ENCODE data around the gene MAGED4. TPM values are rescaled to one million over a fixed set of nuclear protein-coding genes. Genes with fewer than 3 reads are reported as not detected.
"Not testable (repeated sequence)": the region's sequence is repeated elsewhere in the genome, so short reads cannot be mapped to it uniquely, and the experiment has no call there.

MAGED4 gene
- polyA plus RNA-seq, 1 donor from 2014 or later: 389 TPM

DNA sequence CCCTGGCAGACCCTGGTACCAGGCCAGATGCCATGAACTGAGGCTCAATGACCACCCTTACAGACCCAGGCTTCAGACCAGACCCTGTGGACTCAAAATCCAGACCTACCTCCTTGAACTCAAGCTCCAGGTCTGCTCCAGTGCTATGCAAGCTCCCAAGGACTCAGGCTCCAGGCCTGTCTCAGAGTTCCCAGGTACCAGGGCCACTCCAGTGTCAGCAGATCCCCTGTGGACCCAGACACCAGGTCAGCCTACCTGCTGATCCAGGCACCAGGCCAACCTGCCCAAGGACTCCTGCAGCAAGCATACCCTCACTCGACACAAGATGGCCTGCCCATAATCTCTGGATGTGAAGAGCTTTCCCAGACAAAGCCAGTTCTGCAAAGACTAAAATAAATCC is 44.7 kb upstream of the MAGED4 start:
- no peak overlapping the region for H3K27ac ChIP-seq (ENCODE audit: low read length)
- no peaks in the 10 kb centered on the region for H3K27me3 ChIP-seq (ENCODE audit: insufficient read depth, low read depth, low read length)
- no peak overlapping the region for H3K4me2 ChIP-seq (ENCODE audit: low read length)
- no peaks in the 10 kb centered on the region for H4K20me1 ChIP-seq (ENCODE audit: insufficient read depth)
- no peaks in the 10 kb centered on the region for H3K79me2 ChIP-seq (replicated peaks; ENCODE audit: insufficient read depth, low read length)
- no peak overlapping the region for H3K9ac ChIP-seq (ENCODE audit: low read length)
- H3K36me3 ChIP-seq (ENCODE audit: insufficient read depth, low read length): no peaks in the 10 kb centered on the region
- no peak overlapping the region for H2AFZ ChIP-seq (ENCODE audit: low read depth, low read length)
- no peaks in the 10 kb centered on the region for H3K9me3 ChIP-seq (ENCODE audit: low read length)
- no peaks in the 10 kb centered on the region for H3F3A ChIP-seq (ENCODE audit: insufficient read depth, low read length, poor library complexity, severe bottlenecking)
- no peaks in the 10 kb centered on the region for H3K9me2 ChIP-seq (ENCODE audit: insufficient read depth, low read length)
- no peak overlapping the region for H3K4me3 ChIP-seq (ENCODE audit: low read length)
- TF ChIP-seq CTCF (IDR thresholded peaks at IDR 0.05; ENCODE audit: poor library complexity, severe bottlenecking): no peak
- TF ChIP-seq EZH2 (IDR thresholded peaks at IDR 0.05; ENCODE audit: borderline replicate concordance, insufficient read depth, low read length, poor library complexity, severe bottlenecking): no peak
- no peak for TF ChIP-seq POLR2AphosphoS5 (IDR thresholded peaks at IDR 0.05)

DNA sequence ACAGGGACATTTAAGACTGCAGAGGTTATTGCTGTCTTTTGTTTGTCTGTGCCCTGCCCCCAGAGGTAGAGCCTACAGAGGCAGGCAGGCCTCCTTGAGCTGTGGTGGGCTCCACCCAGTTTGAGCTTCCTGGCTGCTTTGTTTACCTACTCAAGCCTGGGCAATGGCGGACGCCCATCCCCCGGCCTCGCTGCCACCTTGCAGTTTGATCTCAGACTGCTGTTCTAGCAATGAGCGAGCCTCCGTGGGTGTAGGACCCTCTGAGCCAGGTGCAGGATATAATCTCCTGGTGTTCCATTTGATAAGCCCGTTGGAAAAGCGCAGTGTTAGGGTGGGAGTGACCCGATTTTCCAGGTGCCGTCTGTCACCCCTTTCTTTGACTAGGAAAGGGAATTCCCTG is 34.0 kb upstream of the MAGED4 start:
- not testable (repeated sequence) for H3K9me3 ChIP-seq (ENCODE audit: low read length); H3K4me2 ChIP-seq (ENCODE audit: low read length); H3K27ac ChIP-seq (ENCODE audit: low read length)

GRCh38 chrX:52160140-52160539 is 24.5 kb upstream of the MAGED4 start:
- not testable (repeated sequence) for H3K9me2 ChIP-seq (ENCODE audit: insufficient read depth, low read length); H4K20me1 ChIP-seq (ENCODE audit: insufficient read depth); H3F3A ChIP-seq (ENCODE audit: insufficient read depth, low read length, poor library complexity, severe bottlenecking); H3K9ac ChIP-seq (ENCODE audit: low read length); H3K79me2 ChIP-seq (replicated peaks; ENCODE audit: insufficient read depth, low read length); H3K27me3 ChIP-seq (ENCODE audit: insufficient read depth, low read depth, low read length); H2AFZ ChIP-seq (ENCODE audit: low read depth, low read length); H3K4me3 ChIP-seq (ENCODE audit: low read length); H3K4me2 ChIP-seq (ENCODE audit: low read length); H3K27ac ChIP-seq (ENCODE audit: low read length); H3K36me3 ChIP-seq (ENCODE audit: insufficient read depth, low read length); H3K9me3 ChIP-seq (ENCODE audit: low read length)

More for the DNA sequence above, 34.0 kb upstream of the MAGED4 start:
- H2AFZ ChIP-seq (ENCODE audit: low read depth, low read length); H3K9ac ChIP-seq (ENCODE audit: low read length); H3F3A ChIP-seq (ENCODE audit: insufficient read depth, low read length, poor library complexity, severe bottlenecking); H3K79me2 ChIP-seq (replicated peaks; ENCODE audit: insufficient read depth, low read length); H3K27me3 ChIP-seq (ENCODE audit: insufficient read depth, low read depth, low read length); H3K36me3 ChIP-seq (ENCODE audit: insufficient read depth, low read length); H3K4me3 ChIP-seq (ENCODE audit: low read length); H4K20me1 ChIP-seq (ENCODE audit: insufficient read depth); H3K9me2 ChIP-seq (ENCODE audit: insufficient read depth, low read length): not testable (repeated sequence)

- H3K9me2 ChIP-seq (ENCODE audit: insufficient read depth, low read length): no peaks in the 10 kb centered on the region
- no peak overlapping the region for H3K9ac ChIP-seq (ENCODE audit: low read length)
- H3K27me3 ChIP-seq (ENCODE audit: insufficient read depth, low read depth, low read length): no peaks in the 10 kb centered on the region
- H3K4me3 ChIP-seq (ENCODE audit: low read length): no peak overlapping the region
- TF ChIP-seq RAD21 (conservative IDR thresholded peaks at IDR 0.05) (no peak), POLR2AphosphoS5 (IDR thresholded peaks at IDR 0.05) (no peak), TAF1 (IDR thresholded peaks at IDR 0.05; ENCODE audit: low read depth) (no peak), SMC3 (conservative IDR thresholded peaks at IDR 0.05; ENCODE audit: poor library complexity) (no peak), REST (IDR thresholded peaks at IDR 0.05; ENCODE audit: borderline replicate concordance) (no peak), EZH2 (IDR thresholded peaks at IDR 0.05; ENCODE audit: borderline replicate concordance, insufficient read depth, low read length, poor library complexity, severe bottlenecking) (no peak), EP300 (conservative IDR thresholded peaks at IDR 0.05; ENCODE audit: poor library complexity, severe bottlenecking) (no peak), MXI1 (conservative IDR thresholded peaks at IDR 0.05; ENCODE audit: poor library complexity, severe bottlenecking) (no peak), CTCF (IDR thresholded peaks at IDR 0.05; ENCODE audit: poor library complexity, severe bottlenecking) (no peak)
- no peak overlapping the region for H3K4me2 ChIP-seq (ENCODE audit: low read length)
- H3K36me3 ChIP-seq (ENCODE audit: insufficient read depth, low read length): no peaks in the 10 kb centered on the region
- H4K20me1 ChIP-seq (ENCODE audit: insufficient read depth): no peaks in the 10 kb centered on the region
- H2AFZ ChIP-seq (ENCODE audit: low read depth, low read length): no peak overlapping the region
- no peaks in the 10 kb centered on the region for H3K9me3 ChIP-seq (ENCODE audit: low read length)
- H3K27ac ChIP-seq (ENCODE audit: low read length): no peak overlapping the region
- H3F3A ChIP-seq (ENCODE audit: insufficient read depth, low read length, poor library complexity, severe bottlenecking): no peaks in the 10 kb centered on the region
- H3K79me2 ChIP-seq (replicated peaks; ENCODE audit: insufficient read depth, low read length): no peaks in the 10 kb centered on the region
These were observed 17.8 kb upstream of the MAGED4 start for GRCh38 chrX:52166840-52167239.
